ENCODE data around the gene TUT7. TPM values are rescaled to one million over a fixed set of nuclear protein-coding genes. Genes with fewer than 3 reads are reported as not detected.

Gene TUT7
- total and polyA plus RNA-seq, 10 of the 15 experiments (the other 5 are each of a cell fraction or from before 2014, with no cell fraction given) = 10.0 to 49.8 (median 30.4) TPM

GRCh38 chr9:86277072-86277471, 77.1 kb downstream of the TUT7 start:
- no peak overlapping the region for H3K4me3 ChIP-seq
- H4K20me1 ChIP-seq (ENCODE audit: control insufficient read depth, insufficient read depth) = no peaks in the 10 kb centered on the region
- H3K4me2 ChIP-seq (ENCODE audit: control insufficient read depth, insufficient read depth) = no peak overlapping the region
- in situ Hi-C loops (cut with MboI) = loop anchor here (25.0 kb wide), 1 partner anchor 465 kb away; no protein-coding TSS in a partner anchor
- no TSS peak for BruUV-seq (replicated peaks)
- no peak overlapping the region for H3K9ac ChIP-seq (ENCODE audit: control insufficient read depth, insufficient read depth, low read length)
- no peak for FAIRE-seq
- SMC1A ChIA-PET (ENCODE audit: uncharacterized antibody, unreplicated experiment) = interaction anchor here (1.2 to 3.8 kb wide), 3 partner anchors 9 to 74 kb away, joined by 3 to 29 read pairs (median 5); no protein-coding TSS in a partner anchor
- no peak overlapping the region for H3K27ac ChIP-seq (ENCODE audit: control insufficient read depth, insufficient read depth)
- no peak for TF ChIP-seq ZNF274 (IDR thresholded peaks at IDR 0.05; ENCODE audit: insufficient read depth, insufficient read length)
- no peak for TF ChIP-seq POU2F2 (IDR thresholded peaks at IDR 0.05; ENCODE audit: borderline replicate concordance, low read depth, low read length)
- TF ChIP-seq HDGF (IDR thresholded peaks at IDR 0.05) = no peak
- TF ChIP-seq ASH2L (IDR thresholded peaks at IDR 0.05; ENCODE audit: borderline replicate concordance, low read depth) = no peak
- no peak for TF ChIP-seq MYC (IDR thresholded peaks at IDR 0.05; ENCODE audit: insufficient read depth, insufficient read length, insufficient replicate concordance, low read length, severe bottlenecking)
- TF ChIP-seq, protein P1, sequence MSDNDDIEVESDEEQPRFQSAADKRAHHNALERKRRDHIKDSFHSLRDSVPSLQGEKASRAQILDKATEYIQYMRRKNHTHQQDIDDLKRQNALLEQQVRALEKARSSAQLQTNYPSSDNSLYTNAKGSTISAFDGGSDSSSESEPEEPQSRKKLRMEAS (IDR thresholded peaks at IDR 0.05; ENCODE audit: low read depth, low read length) = no peak
- TF ChIP-seq NR2F1 (conservative IDR thresholded peaks at IDR 0.05) = no peak
- TF ChIP-seq STAT1 (conservative IDR thresholded peaks at IDR 0.05) = no peak
- TF ChIP-seq SUPT20H (IDR thresholded peaks at IDR 0.05; ENCODE audit: borderline replicate concordance, control insufficient read depth, low read depth, low read length) = no peak
- TF ChIP-seq WRNIP1 (IDR thresholded peaks at IDR 0.05; ENCODE audit: borderline replicate concordance, low read depth, low read length) = no peak
- TF ChIP-seq, protein P2, sequence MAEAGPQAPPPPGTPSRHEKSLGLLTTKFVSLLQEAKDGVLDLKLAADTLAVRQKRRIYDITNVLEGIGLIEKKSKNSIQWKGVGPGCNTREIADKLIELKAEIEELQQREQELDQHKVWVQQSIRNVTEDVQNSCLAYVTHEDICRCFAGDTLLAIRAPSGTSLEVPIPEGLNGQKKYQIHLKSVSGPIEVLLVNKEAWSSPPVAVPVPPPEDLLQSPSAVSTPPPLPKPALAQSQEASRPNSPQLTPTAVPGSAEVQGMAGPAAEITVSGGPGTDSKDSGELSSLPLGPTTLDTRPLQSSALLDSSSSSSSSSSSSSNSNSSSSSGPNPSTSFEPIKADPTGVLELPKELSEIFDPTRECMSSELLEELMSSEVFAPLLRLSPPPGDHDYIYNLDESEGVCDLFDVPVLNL (IDR thresholded peaks at IDR 0.05; ENCODE audit: low read depth, low read length) = no peak
- TF ChIP-seq, protein P3, sequence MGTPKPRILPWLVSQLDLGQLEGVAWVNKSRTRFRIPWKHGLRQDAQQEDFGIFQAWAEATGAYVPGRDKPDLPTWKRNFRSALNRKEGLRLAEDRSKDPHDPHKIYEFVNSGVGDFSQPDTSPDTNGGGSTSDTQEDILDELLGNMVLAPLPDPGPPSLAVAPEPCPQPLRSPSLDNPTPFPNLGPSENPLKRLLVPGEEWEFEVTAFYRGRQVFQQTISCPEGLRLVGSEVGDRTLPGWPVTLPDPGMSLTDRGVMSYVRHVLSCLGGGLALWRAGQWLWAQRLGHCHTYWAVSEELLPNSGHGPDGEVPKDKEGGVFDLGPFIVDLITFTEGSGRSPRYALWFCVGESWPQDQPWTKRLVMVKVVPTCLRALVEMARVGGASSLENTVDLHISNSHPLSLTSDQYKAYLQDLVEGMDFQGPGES (IDR thresholded peaks at IDR 0.05) = no peak
- TF ChIP-seq PRDM15 (CRISPR knock-in tag; IDR thresholded peaks at IDR 0.05) = no peak
- no peaks in the 10 kb centered on the region for H3K4me1 ChIP-seq (ENCODE audit: control insufficient read depth, insufficient read depth, low read length)
- H2AFZ ChIP-seq (ENCODE audit: control insufficient read depth, low read depth, low read length) = no peak overlapping the region
- H3K9me3 ChIP-seq (replicated peaks; ENCODE audit: control insufficient read depth, insufficient read depth, low read length) = no peaks in the 10 kb centered on the region
- intact Hi-C loops (cut with micrococcal nuclease; ENCODE audit: unreplicated experiment) = loop anchor here (5.0 kb wide), 1 partner anchor 75 kb away; no protein-coding TSS in a partner anchor
- ATAC-seq = no peak
- no peak for DNase-seq (ENCODE audit: low read depth, low spot score)
- RAD21 ChIA-PET (ENCODE audit: unreplicated experiment) = interaction anchor here (2.6 kb wide), 1 partner anchor 76 kb away, joined by 13 read pairs; no protein-coding TSS in a partner anchor
- CTCF ChIA-PET = interaction anchor here (0.6 to 1.9 kb wide), 6 partner anchors 18 to 457 kb away, joined by 3 to 19 read pairs (median 4); no protein-coding TSS in a partner anchor
- POLR2A ChIA-PET = no interaction called here
- H3K27me3 ChIP-seq (replicated peaks in 1 of 2; ENCODE audit: control insufficient read depth in 2 of 2, insufficient read depth in 2 of 2, low read length in 1 of 2) = no peaks in the 10 kb centered on the region
- 95% methylated on average over 1 of the region's 1 CpG for WGBS (ENCODE audit: insufficient coverage, insufficient replicate concordance, low lambda C conversion rate, missing lambda C conversion rate)
- peaks cover 23% of the 10 kb centered on the region for H3K79me2 ChIP-seq (ENCODE audit: control insufficient read depth, insufficient read depth, low read length)
- peaks cover 0 to 5% of the 10 kb centered on the region in 2 experiments; a peak in 1 of 4 replicates for H3K36me3 ChIP-seq (ENCODE audit: control insufficient read depth in 2 of 2, insufficient read depth in 2 of 2, low read length in 1 of 2)
